Ureter (tissue), 1 donor: Measurements from ENCODE around the gene DSCAML1. TPM values are rescaled to one million over a fixed set of nuclear protein-coding genes. Genes with fewer than 3 reads are reported as not detected.

Source experiments
- DNase-seq: peaks from one replicate; pipeline ENCODE4 v3.0.0-alpha.2; 2020; ENCODE audit warnings: low spot score
- total RNA-seq: library from RNA; stranded (reverse); gene quantifications from one replicate; pipeline ENCODE4 v1.2.4, GENCODE V29; 2023
- donor health status: DM: yes; HTN: yes; CAD: no.

Gene DSCAML1
- total RNA-seq, 1 donor from 2014 or later, result 0.81 TPM

GRCh38 chr11:117639601-117640000 lies 157.4 kb downstream of the DSCAML1 start:
- DNase-seq, result no peak

GRCh38 chr11:117638911-117639543 lies 158.0 kb downstream of the DSCAML1 start:
- no peak for DNase-seq

- no peak for DNase-seq
Observed at GRCh38 chr11:117634756-117635603, 162.0 kb downstream of the DSCAML1 start.

- no peak for DNase-seq
Observed at GRCh38 chr11:117633976-117634755, 162.8 kb downstream of the DSCAML1 start.

- DNase-seq, result no peak
Observed at GRCh38 chr11:117633186-117633754, 163.7 kb downstream of the DSCAML1 start.

GRCh38 chr11:117632306-117632705 lies 164.7 kb downstream of the DSCAML1 start:
- no peak for DNase-seq

- DNase-seq, result no peak
Observed at GRCh38 chr11:117631336-117632140, 165.5 kb downstream of the DSCAML1 start.

- no peak for DNase-seq
Observed at GRCh38 chr11:117629891-117630538, 167.0 kb downstream of the DSCAML1 start.

- DNase-seq, result no peak
Observed at GRCh38 chr11:117629146-117629545, 167.9 kb downstream of the DSCAML1 start.

GRCh38 chr11:117627259-117627658 lies 169.8 kb downstream of the DSCAML1 start:
- no peak for DNase-seq

GRCh38 chr11:117626576-117626975 lies 170.4 kb downstream of the DSCAML1 start:
- DNase-seq, result no peak

GRCh38 chr11:117625237-117625636 lies 171.8 kb downstream of the DSCAML1 start:
- DNase-seq, result no peak

GRCh38 chr11:117623831-117624271 lies 173.2 kb downstream of the DSCAML1 start:
- DNase-seq, result no peak

- DNase-seq, result no peak
Observed at GRCh38 chr11:117621226-117621625, 175.8 kb downstream of the DSCAML1 start.

- no peak for DNase-seq
Observed at GRCh38 chr11:117620659-117621058, 176.4 kb downstream of the DSCAML1 start.

- DNase-seq, result no peak
Observed at GRCh38 chr11:117620086-117620485, 176.9 kb downstream of the DSCAML1 start.

- no peak for DNase-seq
Observed at GRCh38 chr11:117619661-117620060, 177.4 kb downstream of the DSCAML1 start.

GRCh38 chr11:117618982-117619355 lies 178.0 kb downstream of the DSCAML1 start:
- DNase-seq, result no peak

GRCh38 chr11:117618302-117618981 lies 178.6 kb downstream of the DSCAML1 start:
- no peak for DNase-seq

- DNase-seq, result no peak
Observed at GRCh38 chr11:117616979-117617378, 180.0 kb downstream of the DSCAML1 start.
